IPS-15b (cell line): Measurements from ENCODE around the gene TELO2.

Experiments used
- H3K27me3 ChIP-seq: one replicate; pipeline ENCODE4 v1.6.1; 2013; ENCODE audit warnings: low read length; ENCODE audit not compliant: control insufficient read depth, insufficient read depth
- H3K36me3 ChIP-seq: one replicate; pipeline ENCODE4 v1.6.1; 2013; ENCODE audit warnings: low read length; ENCODE audit not compliant: control insufficient read depth, insufficient read depth
- H3K4me1 ChIP-seq: one replicate; pipeline ENCODE4 v1.6.1; 2013; ENCODE audit warnings: mild to moderate bottlenecking, low read length; ENCODE audit not compliant: control insufficient read depth, insufficient read depth
- H3K4me3 ChIP-seq: one replicate; pipeline ENCODE4 v1.5.1; 2013; ENCODE audit warnings: low read depth, low read length
- H3K9ac ChIP-seq: one replicate; pipeline ENCODE4 v1.6.1; 2013; ENCODE audit warnings: low read depth, mild to moderate bottlenecking, low read length
- H3K9me3 ChIP-seq: one replicate; pipeline ENCODE4 v1.6.1; 2013; ENCODE audit warnings: mild to moderate bottlenecking, low read length; ENCODE audit not compliant: control insufficient read depth, insufficient read depth

Gene TELO2

DNA sequence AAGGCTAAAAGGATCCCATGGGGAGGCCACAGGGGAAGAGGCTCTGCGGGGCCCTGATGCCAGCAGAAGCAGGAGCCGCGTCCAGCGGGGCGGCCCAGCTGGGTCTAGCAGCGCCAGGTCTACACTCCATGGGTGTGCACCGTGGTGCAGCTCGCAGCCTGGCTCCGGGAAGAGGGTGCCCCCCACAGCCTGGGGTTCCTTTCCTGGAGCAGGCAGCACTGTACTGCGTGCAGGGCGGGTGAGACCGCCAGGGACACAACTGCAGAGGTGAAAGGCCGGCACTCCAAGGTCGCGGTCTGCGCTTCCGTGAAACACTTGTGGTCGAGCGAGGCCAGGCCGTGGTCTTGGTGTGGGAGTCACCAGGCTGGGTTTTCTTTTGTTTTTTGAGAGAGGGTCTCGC lies 42.3 kb upstream of the TELO2 start:
- H3K36me3 ChIP-seq = peaks cover 58% of the 10 kb centered on the region

GRCh38 chr16:1451702-1452392 lies 41.3 kb upstream of the TELO2 start:
- H3K9me3 ChIP-seq = no peaks in the 10 kb centered on the region
- H3K4me3 ChIP-seq = no peak overlapping the region
- H3K4me1 ChIP-seq = no peaks in the 10 kb centered on the region
- H3K36me3 ChIP-seq = peaks cover 55% of the 10 kb centered on the region
- no peak overlapping the region for H3K9ac ChIP-seq
- H3K27me3 ChIP-seq = no peaks in the 10 kb centered on the region

More for the DNA sequence above, 42.3 kb upstream of the TELO2 start:
- no peak overlapping the region for H3K9ac ChIP-seq
- no peak overlapping the region for H3K4me3 ChIP-seq
- H3K9me3 ChIP-seq = no peaks in the 10 kb centered on the region
- no peaks in the 10 kb centered on the region for H3K4me1 ChIP-seq
- H3K27me3 ChIP-seq = no peaks in the 10 kb centered on the region

GRCh38 chr16:1452530-1452929 lies 40.6 kb upstream of the TELO2 start:
- Histone ChIP-seq H3K36me3 (peaks cover 51% of the 10 kb centered on the region), H3K4me1 (no peaks in the 10 kb centered on the region)

DNA sequence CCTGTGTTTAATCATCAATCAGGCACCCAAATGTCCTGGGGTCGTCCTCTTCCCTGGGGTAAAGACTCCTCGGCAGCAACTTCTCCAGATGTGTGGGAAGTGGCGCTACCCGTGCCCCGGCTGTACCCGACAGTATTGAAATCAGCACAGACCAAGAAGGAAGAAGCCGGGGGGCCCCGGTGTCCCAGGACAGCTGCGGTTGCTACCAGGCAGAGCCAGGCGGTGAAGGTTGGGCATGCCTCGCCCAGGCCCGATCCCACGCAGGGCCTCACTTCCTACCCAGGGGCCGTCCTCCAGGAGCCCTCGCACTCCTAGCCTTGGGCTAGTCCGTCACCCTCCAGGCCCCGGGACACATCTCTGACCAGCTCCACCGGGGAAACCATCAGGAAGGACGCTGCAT lies 39.8 kb upstream of the TELO2 start:
- no peaks in the 10 kb centered on the region for H3K9me3 ChIP-seq
- no peak overlapping the region for H3K9ac ChIP-seq
- H3K4me1 ChIP-seq = no peaks in the 10 kb centered on the region
- no peaks in the 10 kb centered on the region for H3K27me3 ChIP-seq
- H3K36me3 ChIP-seq = peaks cover 46% of the 10 kb centered on the region
- no peak overlapping the region for H3K4me3 ChIP-seq

More at GRCh38 chr16:1452530-1452929, 40.6 kb upstream of the TELO2 start:
- Histone ChIP-seq H3K4me3 (no peak overlapping the region), H3K9me3 (no peaks in the 10 kb centered on the region), H3K27me3 (no peaks in the 10 kb centered on the region), H3K9ac (no peak overlapping the region)

DNA sequence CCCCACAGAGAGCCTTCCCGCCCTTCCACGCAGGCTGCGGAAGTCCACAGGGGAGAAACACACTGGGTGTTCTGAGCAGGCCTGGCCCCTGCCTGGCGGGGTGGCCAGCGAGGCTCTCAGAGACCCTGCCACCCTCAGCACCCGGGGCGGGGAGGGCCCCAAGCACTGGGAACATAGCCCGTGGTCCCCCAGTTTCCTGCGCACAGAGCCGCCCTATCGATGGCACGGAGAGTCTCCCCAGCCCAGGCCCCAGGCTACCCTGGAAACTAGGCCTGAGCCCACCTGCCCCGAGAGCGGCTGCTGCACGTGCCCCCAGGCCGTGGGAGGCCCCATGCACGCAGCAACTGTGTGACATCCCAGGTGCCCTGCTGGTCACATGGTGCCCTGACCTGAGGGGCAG lies 38.6 kb upstream of the TELO2 start:
- H3K4me1 ChIP-seq = no peaks in the 10 kb centered on the region
- H3K4me3 ChIP-seq = no peak overlapping the region
- H3K36me3 ChIP-seq = peaks cover 51% of the 10 kb centered on the region
- no peaks in the 10 kb centered on the region for H3K27me3 ChIP-seq
- H3K9me3 ChIP-seq = no peaks in the 10 kb centered on the region
- H3K9ac ChIP-seq = no peak overlapping the region

- H3K9ac ChIP-seq = no peak overlapping the region
- H3K27me3 ChIP-seq = no peaks in the 10 kb centered on the region
- no peak overlapping the region for H3K4me3 ChIP-seq
- no peaks in the 10 kb centered on the region for H3K4me1 ChIP-seq
- no peaks in the 10 kb centered on the region for H3K9me3 ChIP-seq
- H3K36me3 ChIP-seq = peaks cover 51% of the 10 kb centered on the region
Observed at GRCh38 chr16:1455190-1456171, 37.7 kb upstream of the TELO2 start.

GRCh38 chr16:1456951-1457350 lies 36.2 kb upstream of the TELO2 start:
- H3K9ac ChIP-seq = no peak overlapping the region
- no peaks in the 10 kb centered on the region for H3K4me1 ChIP-seq
- H3K27me3 ChIP-seq = no peaks in the 10 kb centered on the region
- no peaks in the 10 kb centered on the region for H3K9me3 ChIP-seq
- H3K4me3 ChIP-seq = no peak overlapping the region
- H3K36me3 ChIP-seq = peaks cover 50% of the 10 kb centered on the region

- H3K27me3 ChIP-seq = no peaks in the 10 kb centered on the region
- no peak overlapping the region for H3K9ac ChIP-seq
- H3K36me3 ChIP-seq = peaks cover 43% of the 10 kb centered on the region
- no peaks in the 10 kb centered on the region for H3K4me1 ChIP-seq
- H3K4me3 ChIP-seq = no peak overlapping the region
- H3K9me3 ChIP-seq = no peaks in the 10 kb centered on the region
Observed at GRCh38 chr16:1457489-1458245, 35.5 kb upstream of the TELO2 start.

GRCh38 chr16:1458336-1458976 lies 34.7 kb upstream of the TELO2 start:
- no peaks in the 10 kb centered on the region for H3K9me3 ChIP-seq
- no peaks in the 10 kb centered on the region for H3K4me1 ChIP-seq
- H3K4me3 ChIP-seq = no peak overlapping the region
- H3K27me3 ChIP-seq = no peaks in the 10 kb centered on the region
- no peak overlapping the region for H3K9ac ChIP-seq
- H3K36me3 ChIP-seq = peaks cover 40% of the 10 kb centered on the region

DNA sequence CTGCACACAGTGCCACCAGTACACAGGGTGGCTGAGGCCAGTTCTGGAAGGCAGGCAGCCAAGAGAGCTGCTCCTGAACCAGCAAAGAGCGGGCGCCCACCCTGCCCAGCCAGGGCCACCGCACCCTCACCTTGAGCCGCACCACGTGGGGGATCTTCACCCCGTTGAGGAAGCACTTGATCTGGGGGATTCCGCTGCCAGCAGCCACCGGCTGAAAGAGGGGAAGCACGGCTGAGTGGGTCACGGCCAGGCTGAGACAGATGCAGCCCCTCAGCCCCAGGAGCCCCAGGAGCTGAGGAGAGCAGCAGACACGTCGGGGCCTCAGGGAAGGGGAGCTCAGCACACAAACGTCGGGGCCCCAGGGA lies 34.2 kb upstream of the TELO2 start:
- Histone ChIP-seq H3K27me3 (no peaks in the 10 kb centered on the region), H3K4me3 (no peak overlapping the region), H3K9ac (no peak overlapping the region), H3K36me3 (peaks cover 37% of the 10 kb centered on the region), H3K4me1 (no peaks in the 10 kb centered on the region), H3K9me3 (no peaks in the 10 kb centered on the region)

- H3K27me3 ChIP-seq = no peaks in the 10 kb centered on the region
- no peaks in the 10 kb centered on the region for H3K4me1 ChIP-seq
- no peak overlapping the region for H3K9ac ChIP-seq
- no peaks in the 10 kb centered on the region for H3K9me3 ChIP-seq
- peaks cover 35% of the 10 kb centered on the region for H3K36me3 ChIP-seq
- no peak overlapping the region for H3K4me3 ChIP-seq
Observed at GRCh38 chr16:1459967-1460366, 33.2 kb upstream of the TELO2 start.
